RWPE1 (cell line): ENCODE measurements around the gene RHBG.
A peak's percentile ranks its signal among the peaks of the same experiment; 100 is the strongest.

Source experiments
- CTCF ChIA-PET: fragments of 350-600 bp; sonication (Branson Sonifier 250); formaldehyde crosslinking; extraction: SDS; loops from one replicate; lab custom pipeline; 2021; lab: Yijun Ruan, JAX
- POLR2A ChIA-PET: fragments of 400-600 bp; formaldehyde crosslinking; extraction: SDS; loops from one replicate; lab custom pipeline; 2020; ENCODE audit warnings: antibody characterized with exemption; ENCODE audit not compliant: low non-redundant PET; lab: Yijun Ruan, JAX
- DNase-seq: peaks from one replicate; pipeline ENCODE4 v3.0.0; 2012; ENCODE audit warnings: low spot score
- H3K27ac ChIP-seq: fragments of 450-650 bp; 2 replicates; pipeline ENCODE4 v1.5.1; 2017
- CTCF ChIP-seq: fragments of 450-650 bp; conservative IDR thresholded peaks from 2 replicates; pipeline ENCODE4 v1.5.1; 2017; ENCODE audit warnings: low read depth, mild to moderate bottlenecking

Gene RHBG

GRCh38 chr1:156378557-156378956 lies 9.5 kb downstream of the RHBG start:
- no peak overlapping the region for H3K27ac ChIP-seq
- POLR2A ChIA-PET = no interaction called here
- CTCF ChIA-PET = interaction anchor here (1.1 to 4.0 kb wide), 2 partner anchors 58 to 67 kb away, joined by 5 to 15 read pairs; no protein-coding TSS in a partner anchor
- DNase-seq = no peak
- no peak for TF ChIP-seq CTCF

- TF ChIP-seq CTCF = no peak
- H3K27ac ChIP-seq = no peak overlapping the region
- no peak for DNase-seq
- ChIA-PET CTCF (interaction anchor here (0.7 to 4.0 kb wide), 4 partner anchors 48 to 217 kb away, joined by 3 to 15 read pairs (median 4); no protein-coding TSS in a partner anchor), POLR2A (interaction anchor here (0.6 kb wide), 1 partner anchor 74 kb away, joined by 4 read pairs; no protein-coding TSS in a partner anchor)
Observed at GRCh38 chr1:156379420-156380165, 10.6 kb downstream of the RHBG start.

- ChIA-PET CTCF (interaction anchor here (0.6 to 4.9 kb wide), 5 partner anchors 16 to 71 kb away, joined by 3 to 102 read pairs (median 3); no protein-coding TSS in a partner anchor), POLR2A (no interaction called here)
- DNase-seq = no peak
- no peak for TF ChIP-seq CTCF
- H3K27ac ChIP-seq = no peak overlapping the region
Observed at GRCh38 chr1:156382561-156382960, 13.6 kb downstream of the RHBG start.

- DNase-seq = peak; percentile 63
- CTCF ChIA-PET = interaction anchor here (0.6 to 4.9 kb wide), 6 partner anchors 9 to 70 kb away, joined by 3 to 102 read pairs (median 3); no protein-coding TSS in a partner anchor
- H3K27ac ChIP-seq = no peak overlapping the region
- peak; percentile 73 for TF ChIP-seq CTCF
- POLR2A ChIA-PET = no interaction called here
Observed at GRCh38 chr1:156383023-156383422, 14.0 kb downstream of the RHBG start.

- CTCF ChIA-PET = interaction anchor here (1.1 to 4.9 kb wide), 3 partner anchors 18 to 63 kb away, joined by 3 to 102 read pairs (median 4); no protein-coding TSS in a partner anchor
- no peak for DNase-seq
- no peak overlapping the region for H3K27ac ChIP-seq
- TF ChIP-seq CTCF = no peak
- POLR2A ChIA-PET = no interaction called here
Observed at GRCh38 chr1:156384007-156384406, 15.0 kb downstream of the RHBG start.

GRCh38 chr1:156384658-156385057 lies 15.6 kb downstream of the RHBG start:
- DNase-seq = no peak
- ChIA-PET CTCF (interaction anchor here (0.6 to 4.9 kb wide), 4 partner anchors 25 to 163 kb away, joined by 3 to 102 read pairs (median 8); no protein-coding TSS in a partner anchor), POLR2A (no interaction called here)
- no peak for TF ChIP-seq CTCF
- H3K27ac ChIP-seq = no peak overlapping the region
